Smooth muscle cell of the brain vasculature (primary cell): ENCODE results near the gene ACTR3C.
"Not testable (repeated sequence)": the region's sequence is repeated elsewhere in the genome, so short reads cannot be mapped to it uniquely, and the experiment has no call there.

Source experiments
- DNase-seq: peaks from one replicate; pipeline ENCODE4 v3.0.0-alpha.2; 2012; ENCODE audit warnings: low read depth, low spot score

Gene ACTR3C

DNA sequence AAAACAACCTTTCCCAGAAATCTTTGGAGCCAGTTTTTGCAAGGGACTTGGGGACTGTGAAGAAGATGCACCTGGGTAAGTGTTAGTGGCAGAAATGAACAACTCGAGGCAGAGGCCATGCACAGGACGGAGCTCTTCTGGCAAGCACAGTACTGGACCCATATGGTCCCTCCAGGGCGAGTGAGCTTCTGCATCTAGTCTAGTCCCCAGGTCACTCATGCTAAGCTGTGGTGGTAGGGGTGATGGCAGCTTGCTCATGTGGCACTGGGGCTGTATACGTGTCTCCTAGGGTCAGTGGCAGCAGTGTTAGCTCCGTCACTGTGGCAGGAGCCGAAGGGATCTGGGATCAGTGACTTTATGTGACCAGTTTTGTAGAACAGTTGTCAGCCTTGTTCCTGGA lies 9.5 kb downstream of the ACTR3C start:
- no peak for DNase-seq

DNA sequence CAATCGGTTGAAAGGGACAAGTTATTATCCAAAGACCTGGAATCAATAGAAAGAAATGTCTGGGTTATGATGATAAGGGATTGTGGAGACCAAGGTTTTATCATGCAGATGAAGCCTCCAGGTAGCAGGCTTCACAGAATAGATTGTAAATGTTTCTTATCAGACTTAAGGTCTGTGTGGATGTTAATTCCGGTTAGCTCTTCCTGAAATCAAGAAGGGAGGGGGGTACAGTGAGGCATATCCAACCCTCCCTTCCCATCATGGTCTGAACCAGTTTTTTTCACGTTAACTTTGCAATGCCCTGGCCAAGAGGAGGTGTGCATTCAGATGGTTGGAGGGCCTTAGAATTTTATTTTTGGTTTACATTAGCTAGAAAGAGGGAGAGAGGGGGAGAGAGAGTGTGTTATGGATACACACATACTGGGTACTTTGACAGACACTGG lies 10.0 kb downstream of the ACTR3C start:
- no peak for DNase-seq

DNA sequence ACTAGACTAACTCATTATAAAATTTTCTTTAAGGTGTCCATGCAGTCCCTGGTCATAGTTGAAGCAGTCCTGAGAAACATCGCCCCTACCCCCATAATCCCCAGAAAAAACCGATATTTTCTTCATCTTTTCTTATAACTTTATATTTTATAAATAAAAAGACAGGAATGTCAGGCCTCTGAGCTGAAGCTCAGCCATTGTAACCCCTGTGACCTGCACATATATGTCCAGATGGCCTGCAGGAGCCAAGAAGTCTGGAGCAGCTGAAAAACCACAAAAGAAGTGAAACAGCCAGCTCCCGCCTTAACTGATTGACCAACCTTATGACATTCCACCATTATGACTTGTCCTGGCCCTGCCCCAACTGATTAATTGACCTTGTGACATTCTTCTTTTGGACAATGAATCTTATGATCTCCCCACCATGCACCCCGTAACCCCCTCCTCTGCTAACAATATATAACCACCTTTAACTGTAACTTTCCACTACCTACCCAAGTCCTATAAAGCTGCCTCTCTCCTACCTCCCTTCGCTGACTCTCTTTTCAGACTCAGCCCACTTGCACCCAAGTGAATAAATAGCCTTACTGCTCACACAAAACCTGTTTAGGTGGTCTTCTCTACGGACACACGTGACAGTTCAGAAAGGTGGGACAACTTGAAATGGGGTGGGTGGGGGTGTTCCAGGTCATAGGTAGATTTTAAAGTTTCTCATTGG lies 10.5 kb downstream of the ACTR3C start:
- not testable (repeated sequence) for DNase-seq

DNA sequence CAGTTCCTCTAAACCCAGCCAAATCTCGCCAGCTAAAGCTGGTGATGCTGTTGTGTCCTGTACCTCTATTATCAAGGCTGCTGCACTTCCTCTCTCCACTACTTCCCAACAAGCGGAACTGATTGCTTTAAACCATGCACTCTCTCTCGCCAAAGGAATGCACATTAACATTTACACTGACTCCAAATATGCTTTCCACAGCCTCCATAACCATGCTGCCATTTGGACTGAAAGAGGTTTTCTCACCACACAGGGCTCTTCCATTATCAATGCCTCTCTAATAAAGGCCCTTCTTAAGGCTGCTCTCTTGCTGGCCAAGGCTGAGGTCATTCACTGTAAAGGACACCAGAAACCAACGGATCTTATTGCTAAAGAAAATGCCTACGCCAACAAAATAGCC lies 11.6 kb downstream of the ACTR3C start:
- DNase-seq, result no peak

DNA sequence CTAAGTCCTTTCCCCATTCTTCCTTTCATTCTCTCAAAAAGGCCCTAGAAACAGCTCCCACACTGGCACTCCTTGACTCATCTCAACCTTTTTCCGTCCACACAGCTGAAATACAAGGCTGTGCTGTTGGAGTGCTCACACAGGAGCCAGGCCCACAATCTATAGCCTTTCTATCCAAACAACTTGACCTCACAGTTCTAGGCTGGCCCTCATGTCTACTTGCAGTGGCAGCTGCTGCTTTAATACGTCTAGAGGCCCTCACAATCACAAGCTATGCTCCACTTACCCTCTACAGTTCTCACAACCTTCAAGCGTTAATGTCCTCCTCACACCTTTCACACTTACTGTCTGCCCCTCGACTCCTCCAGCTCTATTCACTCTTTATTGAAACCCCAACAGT lies 12.2 kb downstream of the ACTR3C start:
- DNase-seq, result no peak

DNA sequence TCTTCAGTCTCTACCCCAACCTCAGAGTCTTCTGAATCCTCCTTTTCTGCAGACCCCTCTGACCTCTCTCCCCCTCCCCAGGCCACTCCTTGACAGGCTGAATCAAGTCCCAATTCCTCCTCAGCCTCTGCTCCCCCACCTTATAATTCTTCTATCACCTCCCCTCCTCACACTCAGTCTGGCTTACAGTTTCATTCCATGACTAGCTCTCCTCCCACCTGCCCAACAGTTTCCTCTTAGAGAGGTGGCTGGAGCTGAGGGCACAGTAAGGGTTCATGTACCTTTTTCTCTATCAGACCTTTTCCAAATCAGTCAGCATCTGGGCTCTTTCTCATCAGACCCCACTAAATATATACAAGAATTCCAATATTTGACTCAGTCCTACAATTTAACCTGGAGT lies 14.8 kb downstream of the ACTR3C start:
- no peak for DNase-seq

DNA sequence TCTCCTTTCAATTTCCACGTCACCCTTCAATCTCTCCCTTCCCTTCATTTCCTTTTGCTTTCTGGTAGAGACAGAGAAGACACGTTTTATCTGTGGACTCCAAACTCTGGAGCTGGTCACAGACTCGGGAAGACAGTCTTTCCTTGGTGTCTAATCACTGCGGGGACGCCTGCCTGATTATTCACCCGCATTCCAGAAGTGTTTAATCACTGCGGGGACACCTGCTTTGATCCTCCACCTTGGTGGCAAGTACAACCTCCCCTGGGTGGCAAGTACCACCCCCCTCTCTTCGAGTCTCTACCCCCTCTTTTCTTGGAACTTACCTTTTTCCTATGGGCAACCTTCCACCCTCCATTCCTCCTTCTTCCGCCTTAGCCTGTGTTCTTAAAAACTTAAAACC lies 15.4 kb downstream of the ACTR3C start:
- DNase-seq, result no peak

DNA sequence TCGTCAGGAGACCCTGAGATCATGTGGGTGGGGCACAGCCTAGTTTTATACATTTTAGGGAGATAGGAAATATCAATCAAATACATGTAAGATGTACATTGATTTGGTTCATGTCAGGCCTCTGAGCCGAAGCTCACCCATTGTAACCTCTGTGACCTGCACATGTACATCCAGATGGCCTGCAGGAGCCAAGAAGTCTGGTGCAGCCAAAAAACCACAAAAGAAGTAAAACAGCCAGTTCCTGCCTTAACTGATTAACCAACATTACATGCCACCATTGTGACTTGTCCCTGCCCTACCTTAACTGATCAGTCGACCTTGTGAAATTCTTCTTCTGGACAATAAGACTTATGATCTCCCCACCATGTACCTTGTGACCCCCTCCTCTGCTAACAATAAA lies 16.2 kb downstream of the ACTR3C start:
- DNase-seq, result no peak

DNA sequence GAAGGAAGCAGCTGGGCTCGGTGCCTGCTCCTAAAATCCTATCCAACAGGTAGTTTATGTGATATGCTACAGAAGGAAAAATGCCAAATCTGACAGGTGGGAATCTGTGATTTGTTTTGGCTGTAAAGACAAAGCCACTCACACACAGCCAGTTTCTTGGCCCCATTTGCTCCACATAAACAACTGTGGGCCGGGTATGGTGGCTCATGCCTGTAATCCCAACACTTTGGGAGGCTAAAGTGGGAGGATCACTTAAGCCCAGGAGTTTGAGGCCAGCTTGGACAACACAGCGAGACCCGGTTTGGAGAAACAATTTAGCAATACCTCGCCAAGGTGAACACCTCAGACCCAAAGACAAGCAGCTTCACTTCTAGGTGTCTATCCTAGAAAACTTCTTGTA lies 17.0 kb downstream of the ACTR3C start:
- not testable (repeated sequence) for DNase-seq

DNA sequence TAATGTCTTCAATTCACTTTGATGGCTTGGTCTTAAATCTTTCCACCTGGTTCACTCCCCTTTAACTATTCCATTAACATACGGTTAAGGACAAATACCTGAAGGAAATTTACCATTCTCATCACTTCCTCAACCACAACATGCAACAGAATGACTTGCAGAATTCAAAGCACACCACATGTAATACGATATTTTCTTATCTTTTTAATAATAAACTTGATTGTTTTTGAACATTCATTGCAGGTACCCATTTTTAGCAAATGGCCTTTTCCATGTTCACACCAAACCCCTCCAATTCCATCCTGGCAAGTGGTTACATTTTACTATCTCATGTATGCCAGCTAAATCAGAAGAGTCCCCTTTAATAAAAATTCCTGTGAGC lies 17.5 kb downstream of the ACTR3C start:
- DNase-seq, result not testable (repeated sequence)

DNA sequence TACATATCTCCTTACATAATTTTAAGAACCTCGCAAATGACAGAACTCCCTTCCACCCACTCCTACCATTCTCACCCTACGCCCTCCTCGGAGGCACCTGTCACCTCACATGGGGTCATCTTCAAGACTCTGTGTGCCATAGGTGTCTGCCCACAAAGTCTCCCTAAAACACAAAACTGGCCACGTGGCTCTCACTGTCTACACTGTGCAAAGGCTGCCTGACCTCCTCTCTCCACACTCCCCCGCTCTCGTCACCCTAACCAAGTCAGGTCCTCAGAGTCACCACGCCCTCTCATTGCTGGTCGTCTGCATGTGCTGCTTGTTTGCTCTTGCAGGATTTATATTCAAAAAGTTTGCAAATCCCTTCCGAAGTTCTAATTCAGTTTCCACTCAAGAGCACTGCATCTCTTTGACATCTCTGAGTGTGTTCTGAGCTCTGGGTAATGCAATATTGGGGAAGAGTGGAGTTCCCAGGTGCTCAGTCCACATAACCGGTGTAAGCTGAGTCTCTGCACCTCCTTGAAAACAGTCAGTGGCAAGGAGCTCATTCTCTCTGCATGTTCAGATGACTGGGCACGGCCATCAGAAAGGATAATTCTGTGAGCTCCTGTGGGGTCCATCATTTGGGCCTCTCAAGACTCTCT lies 18.0 kb downstream of the ACTR3C start:
- DNase-seq, result not testable (repeated sequence)

DNA sequence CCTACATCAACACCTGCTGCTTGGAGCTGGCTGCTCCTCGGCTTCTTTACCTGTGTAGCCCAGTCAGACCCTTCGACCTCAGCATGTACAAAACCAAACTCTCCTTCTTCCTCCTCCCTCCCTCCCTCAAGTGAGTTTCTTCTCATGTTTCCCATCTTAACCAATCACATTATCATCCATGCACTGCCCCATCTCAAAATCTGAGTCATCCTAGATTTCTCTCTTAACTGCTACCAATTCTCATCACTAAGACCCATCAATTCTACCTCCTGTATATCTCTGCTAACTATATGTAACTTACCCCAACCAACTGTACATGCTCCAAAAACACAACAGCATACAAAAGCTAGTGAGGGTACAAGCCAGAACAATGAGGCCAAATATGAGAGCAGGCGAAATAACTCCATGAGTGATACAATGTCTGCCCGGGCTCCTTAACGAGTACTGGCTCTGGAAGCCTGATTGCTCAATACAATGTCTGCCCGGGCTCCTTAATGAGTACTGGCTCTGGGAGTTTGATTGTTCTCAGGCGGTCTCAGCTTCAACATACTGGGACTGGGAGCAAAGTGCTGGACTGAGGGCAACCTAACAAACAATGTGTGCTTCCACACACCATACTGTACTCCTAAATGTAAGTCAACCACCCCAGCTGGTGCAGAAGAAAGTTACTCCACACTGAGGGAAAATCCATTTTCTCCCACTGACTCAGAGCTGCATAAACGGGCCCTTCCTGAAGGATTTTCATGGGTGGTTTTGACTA lies 18.7 kb downstream of the ACTR3C start:
- not testable (repeated sequence) for DNase-seq

DNA sequence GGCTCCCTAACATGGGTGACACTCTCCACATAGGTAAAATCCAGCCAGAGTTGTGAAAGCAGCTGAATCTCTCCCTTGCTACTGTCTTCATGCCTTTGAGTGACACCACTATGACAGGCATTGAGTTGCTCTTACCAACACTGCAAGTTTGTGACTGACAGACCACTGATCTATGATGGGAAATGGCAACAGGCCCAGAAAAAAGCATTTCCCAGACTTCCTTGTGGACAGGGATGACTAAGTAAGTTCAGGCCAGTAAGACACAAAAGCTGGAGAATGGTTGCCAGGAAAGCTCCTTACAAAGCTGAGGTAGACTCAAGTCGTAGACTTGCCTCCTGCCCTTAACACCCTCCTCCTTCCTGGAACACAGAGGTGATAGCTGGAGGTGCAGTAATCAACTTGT lies 20.4 kb downstream of the ACTR3C start:
- not testable (repeated sequence) for DNase-seq

DNA sequence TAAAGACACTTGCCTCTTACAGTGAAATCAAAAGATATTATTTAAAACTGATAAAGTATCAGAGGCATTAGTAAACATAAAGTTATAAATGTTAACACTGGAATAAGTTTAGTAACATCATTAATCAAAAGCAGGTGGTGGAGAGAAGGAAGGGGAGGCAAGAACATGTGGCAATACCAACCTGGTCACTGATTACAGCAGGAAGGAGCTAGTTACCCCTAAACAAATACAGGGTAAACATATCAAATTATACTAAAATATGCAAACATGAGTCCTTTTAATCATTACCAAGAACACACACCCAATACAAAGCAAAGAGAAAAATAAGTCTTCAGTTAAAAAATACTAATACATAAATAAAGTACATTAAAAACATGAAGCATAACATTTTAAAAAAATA lies 25.4 kb downstream of the ACTR3C start:
- DNase-seq, result not testable (repeated sequence)

DNA sequence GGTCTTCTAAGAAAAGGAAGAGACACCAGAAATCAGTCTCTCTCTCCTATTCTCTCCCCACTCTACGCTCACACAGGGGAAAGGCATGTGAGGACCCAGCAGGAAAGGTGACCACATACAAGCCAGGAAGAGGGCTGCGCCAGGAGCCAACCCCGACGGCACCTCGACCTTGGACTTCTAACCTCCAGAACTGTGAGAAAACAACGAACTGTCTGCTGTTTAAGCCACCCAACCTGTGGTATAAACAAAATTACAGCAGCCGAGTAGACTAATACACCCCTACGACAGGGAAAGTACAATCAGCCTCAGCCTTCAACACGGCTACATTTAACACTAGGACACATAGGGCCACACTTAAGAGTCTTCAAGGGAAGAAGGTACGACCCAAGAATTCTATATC lies 26.5 kb downstream of the ACTR3C start:
- DNase-seq, result not testable (repeated sequence)

DNA sequence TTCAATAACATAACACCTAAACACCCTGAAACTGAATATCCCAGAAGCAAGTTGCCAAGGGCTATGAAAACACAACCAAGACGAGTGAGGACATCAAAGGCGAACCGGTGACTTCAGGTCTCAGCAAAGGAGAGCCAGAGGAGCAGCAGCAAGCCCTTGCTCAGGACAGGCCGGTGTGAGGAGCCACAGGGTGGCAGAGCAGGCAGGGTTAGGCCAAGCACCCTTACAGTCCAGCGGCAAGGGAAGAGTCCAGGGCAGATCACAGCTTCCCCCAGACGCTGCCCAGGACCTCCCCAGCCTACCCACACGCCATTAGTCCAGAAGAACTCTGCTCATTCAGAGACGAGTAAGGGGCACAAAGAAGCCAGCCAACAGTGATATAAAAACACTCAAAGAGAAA lies 27.7 kb downstream of the ACTR3C start:
- not testable (repeated sequence) for DNase-seq

DNA sequence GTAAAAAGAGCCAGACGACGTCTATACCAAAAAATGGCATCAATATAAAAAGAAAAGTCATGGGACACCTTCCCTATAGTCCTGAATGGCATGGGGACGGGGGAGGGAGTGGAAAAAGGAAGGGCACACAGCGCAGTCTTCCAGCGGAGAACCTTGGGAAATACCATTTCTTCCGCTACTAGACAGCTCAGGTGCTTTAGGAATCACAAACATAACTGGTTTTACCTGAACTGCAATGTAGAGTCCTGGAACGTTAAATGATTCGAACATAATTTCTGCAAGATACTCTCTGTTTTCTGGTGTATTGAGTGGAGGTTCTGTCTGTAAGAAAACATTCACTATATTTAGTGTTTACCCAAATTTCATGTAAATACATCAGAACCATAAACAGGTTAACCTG lies 28.3 kb downstream of the ACTR3C start:
- not testable (repeated sequence) for DNase-seq

DNA sequence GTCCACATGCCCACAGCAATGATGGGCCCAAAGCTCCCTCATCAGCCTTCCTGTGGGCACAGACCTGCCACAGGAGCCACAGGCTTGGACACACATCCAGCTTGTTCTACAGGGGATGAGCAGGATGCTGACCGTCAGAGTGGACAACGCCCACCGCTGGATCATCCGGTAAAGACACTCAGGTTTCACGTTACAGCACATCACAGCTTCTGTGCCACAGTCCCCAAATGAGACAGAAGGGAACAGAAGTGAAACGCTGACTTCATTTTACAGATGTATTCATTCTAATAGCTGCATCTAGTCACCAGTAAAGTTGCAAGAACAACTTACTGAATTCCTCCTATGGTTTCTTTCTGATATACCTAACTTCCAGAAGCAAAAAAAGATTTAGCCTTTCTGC lies 33.0 kb downstream of the ACTR3C start:
- not testable (repeated sequence) for DNase-seq

DNA sequence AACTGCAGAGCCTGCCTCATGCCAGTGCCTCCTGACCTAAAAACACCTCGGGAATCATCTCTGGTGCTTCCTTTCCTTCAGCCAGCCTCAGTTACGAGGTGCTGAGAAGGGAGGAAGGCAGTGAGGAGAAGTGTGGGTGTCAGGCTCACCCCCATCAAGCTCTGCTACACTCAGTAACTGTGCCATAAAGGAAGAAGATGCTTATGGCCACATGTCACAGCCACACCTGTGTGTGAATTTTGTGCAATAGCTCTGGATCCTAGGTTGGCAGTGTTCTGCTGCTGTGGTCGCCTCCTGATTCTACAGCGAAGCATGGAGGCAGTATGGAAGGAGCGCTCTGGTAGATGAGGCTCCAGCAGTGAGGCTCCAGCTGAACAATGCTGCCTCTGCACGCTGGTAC lies 34.5 kb downstream of the ACTR3C start:
- not testable (repeated sequence) for DNase-seq

DNA sequence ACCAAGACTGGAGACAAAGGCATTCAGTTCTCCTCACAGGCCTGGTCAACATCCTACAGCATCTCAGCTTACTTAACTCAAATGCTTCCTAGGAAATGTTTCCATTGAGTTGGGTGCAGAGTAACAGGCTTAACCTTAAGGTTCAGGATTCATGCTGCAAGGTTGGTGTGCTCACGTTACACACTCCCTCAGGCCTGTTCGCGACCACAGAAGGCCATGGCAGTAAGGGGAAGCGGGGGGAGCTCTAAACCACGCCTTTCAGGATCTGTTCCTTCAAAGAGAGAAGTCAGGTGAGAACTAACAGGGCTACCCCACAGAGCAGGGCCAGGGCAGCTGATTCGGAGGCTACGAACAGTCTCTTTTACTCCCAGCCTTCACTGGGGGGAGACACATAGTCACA lies 35.5 kb downstream of the ACTR3C start:
- DNase-seq, result not testable (repeated sequence)

DNA sequence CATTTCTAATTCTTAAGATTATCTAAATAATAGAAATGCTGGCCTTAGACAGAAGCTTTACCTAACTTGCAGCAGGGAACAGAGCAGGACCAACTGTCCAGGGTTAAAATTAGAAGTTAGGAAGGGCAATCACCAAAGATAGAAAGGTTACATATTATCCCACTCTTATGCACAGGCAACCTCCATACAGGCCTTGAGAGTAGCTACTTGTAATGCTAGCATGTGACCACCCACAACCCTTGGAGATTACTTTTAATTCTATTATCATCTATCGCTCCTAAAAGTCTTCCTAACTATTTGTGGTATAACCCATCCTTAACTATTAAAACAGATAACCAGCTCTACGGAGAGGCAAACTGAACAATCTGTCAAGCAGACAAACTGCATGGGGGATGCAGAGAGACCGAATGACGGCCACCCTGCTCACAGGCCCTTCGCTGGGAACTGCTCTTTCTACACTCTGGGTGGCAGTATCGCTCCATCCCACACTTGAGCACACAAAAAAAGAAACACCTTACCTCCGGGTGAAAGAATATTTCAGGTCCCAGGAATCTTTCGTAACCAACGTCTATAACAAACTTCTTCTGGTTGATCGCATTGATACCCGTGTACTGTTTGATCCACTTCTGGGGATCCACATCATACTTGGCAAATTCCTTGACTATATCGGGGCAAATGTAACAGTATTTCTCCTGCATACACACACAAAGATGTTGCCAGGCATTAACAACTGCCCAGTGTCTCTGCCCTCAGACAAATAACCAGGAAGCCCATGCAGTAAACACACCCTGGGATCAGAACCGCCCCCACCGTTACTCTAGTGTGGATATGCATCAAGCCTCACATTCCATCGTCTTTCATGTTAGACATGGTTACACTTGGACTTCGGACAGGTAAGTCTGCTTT lies 37.2 kb downstream of the ACTR3C start:
- DNase-seq, result not testable (repeated sequence)

DNA sequence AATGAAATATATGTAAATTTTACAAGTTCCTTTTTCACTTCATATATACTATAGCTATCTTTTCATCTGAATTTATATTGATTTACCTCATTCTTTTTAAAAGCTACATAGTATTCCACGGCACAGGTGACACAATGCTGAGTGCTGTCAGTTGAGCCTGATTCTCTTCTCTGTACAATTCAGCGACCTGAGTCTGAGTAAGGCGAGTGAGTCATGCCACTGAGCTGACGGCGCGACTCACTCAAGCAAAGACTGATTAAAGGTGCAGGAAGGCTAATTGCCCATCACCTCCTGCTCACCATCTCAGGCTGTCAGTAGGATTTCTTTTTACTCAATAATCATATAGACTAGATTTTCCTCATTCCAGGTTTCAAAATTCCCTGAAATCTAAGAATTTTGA lies 39.7 kb downstream of the ACTR3C start:
- not testable (repeated sequence) for DNase-seq
